Epithelial cell of proximal tubule (primary cell): ENCODE results near the gene SSBP2. TPM values are rescaled to one million over a fixed set of nuclear protein-coding genes. Genes with fewer than 3 reads are reported as not detected.

Experiments used
- DNase-seq: peaks from one replicate; pipeline ENCODE4 v3.0.0-alpha.2; 2011; ENCODE audit warnings: low read depth
- H3K4me3 ChIP-seq: 2 replicates; pipeline ENCODE4 v1.5.1; 2011; ENCODE audit warnings: low read depth, mild to moderate bottlenecking, low read length
- CTCF ChIP-seq: conservative IDR thresholded peaks from 2 replicates; pipeline ENCODE4 v1.5.1; 2012; ENCODE audit warnings: low read depth, mild to moderate bottlenecking, low read length
- total RNA-seq: library from RNA; depleted of rRNA; stranded (reverse); fragments of >200 nt; gene quantifications from 2 replicates; pipeline ENCODE4 v1.2.3, GENCODE V29; 2015

The SSBP2 gene
- total RNA-seq, 1 donor from 2014 or later = 3.9 TPM

GRCh38 chr5:81762401-81762800 is 11.5 kb upstream of the SSBP2 start:
- no peak overlapping the region for H3K4me3 ChIP-seq
- no peak for TF ChIP-seq CTCF
- DNase-seq = no peak

- no peak for DNase-seq
- no peak for TF ChIP-seq CTCF
- no peak overlapping the region for H3K4me3 ChIP-seq
Measured at GRCh38 chr5:81761970-81762369, 11.1 kb upstream of the SSBP2 start.

GRCh38 chr5:81761270-81761669 is 10.4 kb upstream of the SSBP2 start:
- H3K4me3 ChIP-seq = no peak overlapping the region
- no peak for TF ChIP-seq CTCF
- DNase-seq = no peak

- no peak for DNase-seq
- TF ChIP-seq CTCF = no peak
- no peak overlapping the region for H3K4me3 ChIP-seq
Measured at GRCh38 chr5:81760521-81760920, 9.6 kb upstream of the SSBP2 start.

GRCh38 chr5:81759632-81760005 is 8.7 kb upstream of the SSBP2 start:
- no peak for DNase-seq
- no peak for TF ChIP-seq CTCF
- H3K4me3 ChIP-seq = no peak overlapping the region

GRCh38 chr5:81757404-81757803 is 6.5 kb upstream of the SSBP2 start:
- TF ChIP-seq CTCF = no peak

GRCh38 chr5:81756016-81756415 is 5.1 kb upstream of the SSBP2 start:
- TF ChIP-seq CTCF = no peak
- H3K4me3 ChIP-seq = no peak overlapping the region
- DNase-seq = no peak

More at GRCh38 chr5:81757404-81757803, 6.5 kb upstream of the SSBP2 start:
- no peak overlapping the region for H3K4me3 ChIP-seq
- DNase-seq = no peak
